Measurements from ENCODE around the gene PSMD12.
"Not testable (repeated sequence)": the region's sequence is repeated elsewhere in the genome, so short reads cannot be mapped to it uniquely, and the experiment has no call there.

The PSMD12 gene

DNA sequence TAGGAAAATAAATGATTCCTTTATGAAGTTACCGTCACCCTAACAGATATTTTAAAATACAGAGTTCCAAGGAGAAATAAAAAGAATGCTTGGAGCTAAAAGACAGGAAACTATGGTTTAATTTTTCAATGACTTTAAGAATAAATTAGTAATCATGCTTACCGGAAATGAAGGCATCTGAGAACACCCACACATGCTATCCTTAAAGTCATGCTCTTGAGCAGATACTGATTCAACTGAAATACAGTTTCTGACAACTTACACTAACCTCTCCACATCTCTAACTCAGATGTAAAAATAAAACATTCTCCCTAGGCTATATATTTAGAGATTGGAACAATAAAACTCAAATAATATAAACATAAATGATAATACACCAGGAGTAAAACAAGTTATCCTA is 7.8 kb downstream of the PSMD12 start:
- H3K27me3 Mint-ChIP-seq = no peaks in the 10 kb centered on the region
- peaks cover 63% of the 10 kb centered on the region for H3K4me1 Mint-ChIP-seq
- DNase-seq = no peak
- peaks cover 66% of the 10 kb centered on the region for H3K36me3 Mint-ChIP-seq (ENCODE audit: low read depth)
- H3K4me3 Mint-ChIP-seq = peak overlapping the region; percentile 69
- H3K27ac Mint-ChIP-seq = peak overlapping the region; percentile 91
- no peaks in the 10 kb centered on the region for H3K9me3 Mint-ChIP-seq
- ATAC-seq = peak; percentile 68

DNA sequence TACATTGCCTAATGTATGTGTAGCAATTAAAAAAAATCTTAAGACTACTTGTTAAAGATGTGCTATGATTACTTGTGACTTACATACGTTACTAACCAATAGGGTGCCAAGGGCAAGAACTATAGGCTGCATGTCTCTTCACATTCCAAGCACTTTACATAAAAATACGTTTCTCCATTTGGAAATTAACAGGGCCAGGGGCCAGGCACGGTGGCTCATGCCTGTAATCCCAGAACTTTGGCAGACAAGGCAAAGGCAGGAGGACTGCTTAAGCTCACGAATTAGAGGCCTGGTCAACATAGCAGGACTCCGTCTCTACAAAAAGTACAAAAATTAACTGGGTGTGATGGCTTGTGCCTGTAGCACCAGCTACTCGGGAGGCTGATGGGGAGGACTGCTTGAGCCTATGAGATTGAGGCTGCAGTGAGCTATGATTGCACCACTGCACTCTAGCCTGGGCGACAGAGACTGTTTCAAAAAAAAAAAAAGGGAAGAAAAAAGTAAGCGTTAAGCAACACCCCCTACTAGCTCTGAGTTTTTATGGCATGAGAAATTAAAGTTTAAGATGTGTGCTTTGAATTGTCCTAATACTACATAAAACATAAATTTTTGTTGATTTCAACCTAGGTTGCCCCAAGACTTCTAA is 12.3 kb downstream of the PSMD12 start:
- peaks cover 59% of the 10 kb centered on the region for H3K36me3 Mint-ChIP-seq (ENCODE audit: low read depth)
- no peak for DNase-seq
- H3K4me3 Mint-ChIP-seq = no peak overlapping the region
- no peaks in the 10 kb centered on the region for H3K9me3 Mint-ChIP-seq
- ATAC-seq = no peak
- H3K27ac Mint-ChIP-seq = no peak overlapping the region
- H3K4me1 Mint-ChIP-seq = peaks cover 21% of the 10 kb centered on the region
- H3K27me3 Mint-ChIP-seq = no peaks in the 10 kb centered on the region

DNA sequence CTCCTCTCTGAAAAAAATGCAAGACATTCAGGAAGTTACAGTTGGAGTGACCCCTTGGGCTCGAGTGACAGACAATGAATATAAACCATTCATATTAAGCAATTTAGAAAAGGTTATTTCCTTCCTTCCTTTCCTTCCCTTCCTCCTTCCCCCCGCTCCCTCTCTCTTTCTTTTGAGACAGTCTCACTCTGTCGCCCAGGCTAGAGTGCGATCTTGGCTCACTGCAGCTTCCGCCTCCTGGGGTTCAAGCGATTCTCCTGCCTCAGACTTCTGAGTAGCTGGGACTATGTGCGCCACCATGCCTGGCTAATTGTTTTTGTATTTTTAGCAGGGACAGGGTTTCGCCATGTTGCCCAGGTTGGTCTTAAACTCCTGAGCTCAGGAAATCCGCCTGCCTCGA is 13.2 kb downstream of the PSMD12 start:
- no peak for ATAC-seq
- no peak for DNase-seq
- H3K27me3 Mint-ChIP-seq = no peaks in the 10 kb centered on the region
- peaks cover 59% of the 10 kb centered on the region for H3K36me3 Mint-ChIP-seq (ENCODE audit: low read depth)
- no peak overlapping the region for H3K4me3 Mint-ChIP-seq
- H3K9me3 Mint-ChIP-seq = no peaks in the 10 kb centered on the region
- H3K4me1 Mint-ChIP-seq = peaks cover 13% of the 10 kb centered on the region
- H3K27ac Mint-ChIP-seq = no peak overlapping the region

DNA sequence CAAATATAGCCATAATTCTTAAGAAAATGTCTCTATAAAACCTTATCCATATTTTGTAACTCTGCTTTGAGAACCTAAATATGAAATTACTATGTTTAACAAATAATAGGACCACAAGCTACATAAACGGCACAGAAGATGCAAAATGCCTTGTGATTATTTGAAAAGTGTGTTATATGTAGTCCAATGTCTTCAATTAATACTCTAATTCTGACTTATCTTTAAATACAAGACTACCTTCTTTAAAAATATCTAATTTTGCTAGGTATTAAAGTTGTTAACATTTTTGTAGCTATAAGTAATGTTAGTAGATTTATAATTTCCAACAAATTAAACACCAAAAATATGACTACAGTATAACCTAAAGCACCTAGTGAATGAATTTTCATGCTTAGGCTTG is 17.0 kb downstream of the PSMD12 start:
- Mint-ChIP-seq H3K4me1 (no peaks in the 10 kb centered on the region), H3K27ac (no peak overlapping the region), H3K9me3 (no peaks in the 10 kb centered on the region), H3K36me3 (ENCODE audit: low read depth) (peaks cover 66% of the 10 kb centered on the region), H3K27me3 (no peaks in the 10 kb centered on the region), H3K4me3 (no peak overlapping the region)
- no peak for ATAC-seq
- DNase-seq = no peak

DNA sequence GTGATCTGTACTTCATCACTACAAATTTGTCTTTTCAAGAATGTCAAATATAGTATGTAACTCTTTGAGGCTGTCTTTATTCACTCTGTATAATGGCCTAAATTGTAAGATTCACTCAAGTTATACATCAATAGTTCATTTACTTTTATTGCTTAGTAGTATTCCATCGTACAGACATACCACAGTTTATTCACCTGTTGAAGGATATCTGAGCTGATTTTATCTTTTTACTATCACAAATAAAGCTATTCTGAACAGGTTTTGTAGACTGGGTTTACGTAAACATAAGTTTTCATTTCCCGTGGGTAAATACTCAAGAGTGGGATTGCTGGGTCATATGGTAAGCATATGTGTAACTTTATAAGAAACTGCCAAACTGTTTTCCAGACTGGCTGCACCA is 18.6 kb downstream of the PSMD12 start:
- peak overlapping the region; percentile 19 for H3K27ac Mint-ChIP-seq
- no peak overlapping the region for H3K4me3 Mint-ChIP-seq
- no peaks in the 10 kb centered on the region for H3K27me3 Mint-ChIP-seq
- H3K36me3 Mint-ChIP-seq (ENCODE audit: low read depth) = peaks cover 67% of the 10 kb centered on the region
- no peak for DNase-seq
- H3K9me3 Mint-ChIP-seq = no peaks in the 10 kb centered on the region
- ATAC-seq = no peak
- H3K4me1 Mint-ChIP-seq = no peaks in the 10 kb centered on the region

DNA sequence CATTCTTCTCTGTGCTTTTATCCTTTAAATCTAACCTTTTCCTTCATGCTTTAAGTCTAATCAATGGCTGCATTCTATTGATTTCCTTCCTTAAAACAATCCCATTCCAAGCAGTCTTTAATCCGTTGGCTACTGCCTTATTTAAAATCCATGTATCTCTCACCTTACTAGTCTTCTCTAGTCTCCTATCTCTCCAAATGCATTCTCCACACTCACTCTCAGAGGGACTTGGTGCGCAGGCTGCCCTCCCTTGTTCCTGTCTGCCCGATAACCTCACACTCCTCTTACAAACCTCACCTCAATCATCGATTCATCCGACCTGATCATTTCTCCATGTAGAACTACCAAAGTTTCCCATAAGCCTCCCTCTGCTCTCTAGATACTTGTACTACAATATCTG is 23.1 kb downstream of the PSMD12 start:
- Mint-ChIP-seq H3K9me3 (no peaks in the 10 kb centered on the region), H3K36me3 (ENCODE audit: low read depth) (peaks cover 68% of the 10 kb centered on the region), H3K4me1 (no peaks in the 10 kb centered on the region), H3K4me3 (no peak overlapping the region), H3K27ac (peak overlapping the region; percentile 5), H3K27me3 (no peaks in the 10 kb centered on the region)
- ATAC-seq (no peak), DNase-seq (no peak)

DNA sequence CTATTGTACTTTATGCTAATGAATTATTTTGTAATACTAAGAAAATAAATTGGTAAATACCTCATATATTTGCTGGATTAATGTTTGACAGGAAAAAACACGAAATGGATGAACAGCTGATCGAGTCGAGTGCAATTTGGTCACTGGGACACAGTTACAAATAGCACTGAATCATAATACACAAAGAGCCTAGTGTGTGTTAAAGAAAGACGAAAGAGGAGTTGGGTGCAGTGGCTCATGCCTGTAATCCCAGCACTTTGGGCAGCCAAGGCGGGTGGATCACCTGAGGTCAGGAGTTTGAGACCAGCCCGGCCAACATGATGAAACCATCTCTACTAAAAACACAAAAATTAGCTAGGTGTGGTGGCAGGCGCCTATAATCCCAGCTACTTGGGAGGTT is 28.0 kb downstream of the PSMD12 start:
- ATAC-seq, H3K27me3 Mint-ChIP-seq, H3K27ac Mint-ChIP-seq, H3K4me3 Mint-ChIP-seq, H3K9me3 Mint-ChIP-seq, DNase-seq, H3K4me1 Mint-ChIP-seq: not testable (repeated sequence)
- H3K36me3 Mint-ChIP-seq (ENCODE audit: low read depth) = peaks cover 43% of the 10 kb centered on the region

DNA sequence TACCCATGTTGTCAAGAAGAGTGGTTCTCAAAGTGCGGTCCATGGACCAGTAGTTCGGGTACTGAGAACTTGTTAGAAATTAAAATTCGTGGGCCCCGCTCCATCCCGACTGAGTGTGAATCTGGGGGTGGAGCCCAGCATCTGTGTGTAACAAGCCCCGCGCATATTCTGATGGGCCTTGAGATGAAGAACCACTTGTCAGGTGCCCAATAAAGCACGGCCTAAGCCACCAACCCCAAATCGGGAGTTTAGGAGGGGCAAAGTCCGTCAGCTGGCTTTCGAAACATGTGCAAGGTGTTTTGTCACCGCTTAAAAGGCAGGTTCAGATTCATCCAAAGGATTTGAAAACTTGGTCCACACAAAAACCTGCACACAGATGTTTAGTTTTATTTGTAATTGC is 29.5 kb downstream of the PSMD12 start:
- Mint-ChIP-seq H3K9me3 (no peaks in the 10 kb centered on the region), H3K27ac (no peak overlapping the region)
- no peak for DNase-seq

DNA sequence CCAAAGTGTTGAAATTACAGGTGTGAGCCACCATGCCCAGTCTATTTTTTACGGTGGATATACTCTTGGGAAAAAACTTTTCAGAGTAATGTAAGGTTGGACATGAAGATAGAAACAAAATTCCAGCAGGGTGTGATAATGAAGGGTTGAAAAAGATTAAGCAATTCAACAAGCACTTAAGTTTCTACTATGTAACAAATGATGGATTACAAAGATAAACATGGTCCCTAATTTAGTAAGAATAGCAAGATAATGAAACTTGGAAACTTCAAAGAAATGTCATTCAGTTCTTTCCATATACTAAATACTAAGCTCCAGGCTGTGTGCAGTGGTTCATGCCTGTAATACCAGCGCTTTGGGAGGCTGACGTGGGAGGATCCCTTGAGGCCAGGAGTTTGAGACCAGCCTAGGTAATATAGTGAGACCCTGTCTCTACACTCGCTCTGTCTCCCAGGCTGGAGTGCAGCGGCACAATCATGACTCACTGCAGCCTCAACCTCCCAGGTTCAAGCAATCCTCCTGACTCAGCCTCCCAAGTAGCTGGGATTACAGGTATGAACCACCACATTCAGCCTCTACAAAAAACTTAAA is 31.0 kb downstream of the PSMD12 start:
- DNase-seq (no peak), ATAC-seq (no peak)
- Mint-ChIP-seq H3K4me1 (no peaks in the 10 kb centered on the region), H3K27me3 (no peaks in the 10 kb centered on the region), H3K36me3 (ENCODE audit: low read depth) (peaks cover 19% of the 10 kb centered on the region), H3K27ac (no peak overlapping the region), H3K9me3 (no peaks in the 10 kb centered on the region), H3K4me3 (no peak overlapping the region)

More for the DNA sequence above, 29.5 kb downstream of the PSMD12 start:
- no peak overlapping the region for H3K4me3 Mint-ChIP-seq
- no peak for ATAC-seq
- no peaks in the 10 kb centered on the region for H3K4me1 Mint-ChIP-seq
- no peaks in the 10 kb centered on the region for H3K27me3 Mint-ChIP-seq
- H3K36me3 Mint-ChIP-seq (ENCODE audit: low read depth) = peaks cover 32% of the 10 kb centered on the region

DNA sequence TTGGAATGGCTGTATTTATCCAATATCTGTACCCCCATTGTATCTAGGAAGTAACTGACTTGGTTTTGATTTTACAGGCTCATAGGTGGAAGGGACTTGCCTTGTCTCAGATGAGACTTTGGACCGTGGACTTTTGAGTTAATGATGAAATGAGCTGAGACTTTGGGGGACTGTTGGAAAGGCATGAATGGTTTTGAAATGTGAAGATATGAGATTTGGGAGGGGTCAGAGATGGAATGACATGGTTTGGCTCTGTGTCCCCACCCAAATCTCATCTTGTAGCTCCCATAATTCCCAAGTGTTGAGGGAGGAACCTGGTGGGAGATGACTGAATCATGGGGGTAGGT is 34.2 kb downstream of the PSMD12 start:
- not testable (repeated sequence) for DNase-seq; ATAC-seq; H3K36me3 Mint-ChIP-seq (ENCODE audit: low read depth); H3K9me3 Mint-ChIP-seq; H3K27me3 Mint-ChIP-seq; H3K4me1 Mint-ChIP-seq; H3K4me3 Mint-ChIP-seq; H3K27ac Mint-ChIP-seq

DNA sequence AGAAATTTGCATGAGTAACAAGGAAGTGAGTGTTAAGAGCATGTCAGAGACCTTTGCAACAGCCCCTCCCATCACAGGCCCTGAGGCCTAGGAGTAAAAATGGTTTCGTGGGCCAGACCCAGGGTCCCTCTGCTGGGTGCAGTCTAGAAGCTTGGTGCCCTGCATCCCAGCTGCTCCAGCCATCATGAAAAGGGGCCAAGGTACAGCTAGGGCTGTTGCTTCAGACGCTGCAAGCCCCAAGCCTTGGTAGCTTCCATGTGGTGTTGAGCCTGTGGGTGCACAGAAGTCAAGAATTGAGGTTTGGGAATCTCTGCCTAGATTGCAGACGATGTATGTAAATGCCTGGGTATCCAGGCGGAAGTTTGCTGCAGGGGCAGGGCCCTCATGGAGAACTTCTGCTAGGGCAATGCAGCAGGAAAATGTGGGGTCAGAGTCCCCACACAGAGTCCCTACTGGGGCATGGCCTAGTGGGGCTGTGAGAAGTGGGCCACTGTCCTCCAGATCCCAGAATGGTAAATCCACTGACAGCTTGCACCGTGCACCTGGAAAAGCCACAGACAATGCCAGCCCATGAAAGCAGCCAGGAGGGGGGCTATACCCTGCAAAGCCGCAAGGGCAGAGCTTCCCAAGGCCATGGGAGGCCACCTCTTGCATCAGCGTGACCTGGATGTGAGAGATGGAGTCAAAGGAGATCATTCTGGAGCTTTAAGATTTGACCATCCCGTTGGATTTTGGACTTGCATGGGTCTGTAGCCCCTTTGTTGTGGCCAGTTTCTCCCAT is 34.8 kb downstream of the PSMD12 start:
- not testable (repeated sequence) for DNase-seq; H3K4me3 Mint-ChIP-seq; ATAC-seq; H3K36me3 Mint-ChIP-seq (ENCODE audit: low read depth); H3K4me1 Mint-ChIP-seq; H3K27me3 Mint-ChIP-seq; H3K9me3 Mint-ChIP-seq; H3K27ac Mint-ChIP-seq

DNA sequence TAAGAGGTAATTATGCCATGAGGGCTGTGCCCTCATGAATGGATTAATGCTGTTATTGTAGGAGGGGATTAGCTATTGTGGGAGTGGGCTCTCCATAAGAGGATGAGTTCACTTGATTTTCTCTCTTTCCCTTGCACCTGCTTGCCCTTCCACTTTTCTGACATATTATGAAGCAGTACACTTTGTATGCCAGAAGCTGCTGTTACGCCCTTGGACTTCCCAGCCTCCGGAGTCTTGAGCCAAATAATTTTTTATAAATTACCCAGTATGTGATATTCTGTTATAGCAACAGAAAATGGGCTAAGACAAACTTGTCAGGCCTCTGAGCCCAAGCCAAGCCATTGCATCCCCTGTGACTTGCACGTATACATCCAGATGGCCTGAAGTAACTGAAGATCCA is 38.4 kb downstream of the PSMD12 start:
- Mint-ChIP-seq H3K36me3 (ENCODE audit: low read depth) (peaks cover 3% of the 10 kb centered on the region), H3K27me3 (no peaks in the 10 kb centered on the region), H3K4me3 (no peak overlapping the region), H3K4me1 (no peaks in the 10 kb centered on the region), H3K9me3 (no peaks in the 10 kb centered on the region), H3K27ac (no peak overlapping the region)
- DNase-seq (no peak), ATAC-seq (no peak)

DNA sequence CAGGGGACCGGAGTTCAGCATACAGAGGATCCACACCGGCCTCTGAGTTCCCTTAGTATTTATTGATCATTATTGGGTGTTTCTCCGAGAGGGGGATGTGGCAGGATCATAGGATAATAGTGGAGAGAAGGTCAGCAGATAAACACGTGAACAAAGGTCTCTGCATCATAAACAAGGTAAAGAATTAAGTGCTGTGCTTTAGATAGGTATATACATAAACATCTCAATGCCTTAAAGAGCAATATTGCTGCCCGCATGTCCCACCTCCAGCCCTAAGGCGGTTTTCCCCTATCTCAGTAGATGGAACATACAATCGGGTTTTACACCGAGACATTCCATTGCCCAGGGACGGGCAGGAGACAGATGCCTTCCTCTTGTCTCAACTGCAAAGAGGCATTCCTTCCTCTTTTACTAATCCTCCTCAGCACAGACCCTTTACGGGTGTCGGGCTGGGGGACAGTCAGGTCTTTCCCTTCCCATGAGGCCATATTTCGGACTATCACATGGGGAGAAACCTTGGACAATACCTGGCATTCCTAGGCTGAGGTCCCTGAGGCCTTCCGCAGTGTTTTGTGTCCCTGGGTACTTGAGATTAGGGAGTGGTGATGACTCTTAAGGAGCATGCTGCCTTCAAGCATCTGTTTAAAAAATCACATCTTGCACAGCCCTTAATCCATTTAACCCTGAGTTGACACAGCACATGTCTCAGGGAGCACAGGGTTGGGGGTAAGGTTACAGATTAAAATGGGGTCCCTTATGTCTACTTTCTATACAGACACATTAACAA is 39.2 kb downstream of the PSMD12 start:
- not testable (repeated sequence) for ATAC-seq; H3K36me3 Mint-ChIP-seq (ENCODE audit: low read depth); H3K27me3 Mint-ChIP-seq; H3K4me1 Mint-ChIP-seq; H3K9me3 Mint-ChIP-seq; H3K4me3 Mint-ChIP-seq; DNase-seq; H3K27ac Mint-ChIP-seq

DNA sequence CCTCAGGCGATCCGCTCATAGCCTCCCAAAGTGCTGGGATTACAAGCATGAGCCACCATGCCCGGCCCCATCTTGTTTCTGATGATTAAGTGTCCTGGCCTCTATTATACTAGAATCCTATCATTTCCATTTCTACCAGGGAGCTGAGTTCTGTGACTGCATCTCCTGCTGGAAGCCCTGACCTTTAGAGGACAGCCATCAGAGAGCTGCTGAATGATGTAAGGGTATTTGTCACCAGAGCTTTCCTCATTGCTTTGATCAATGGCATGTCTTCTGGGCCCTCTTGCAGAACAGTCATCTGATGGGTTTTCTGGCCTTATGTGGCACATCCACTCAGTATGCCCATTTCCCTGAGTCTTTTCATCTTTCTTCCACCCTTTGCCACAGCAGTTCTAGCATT is 39.9 kb downstream of the PSMD12 start:
- DNase-seq (no peak), ATAC-seq (peak; percentile 43)
- Mint-ChIP-seq H3K27ac (no peak overlapping the region), H3K9me3 (no peaks in the 10 kb centered on the region), H3K4me3 (no peak overlapping the region), H3K27me3 (no peaks in the 10 kb centered on the region), H3K36me3 (ENCODE audit: low read depth) (peaks cover 3% of the 10 kb centered on the region), H3K4me1 (no peaks in the 10 kb centered on the region)

DNA sequence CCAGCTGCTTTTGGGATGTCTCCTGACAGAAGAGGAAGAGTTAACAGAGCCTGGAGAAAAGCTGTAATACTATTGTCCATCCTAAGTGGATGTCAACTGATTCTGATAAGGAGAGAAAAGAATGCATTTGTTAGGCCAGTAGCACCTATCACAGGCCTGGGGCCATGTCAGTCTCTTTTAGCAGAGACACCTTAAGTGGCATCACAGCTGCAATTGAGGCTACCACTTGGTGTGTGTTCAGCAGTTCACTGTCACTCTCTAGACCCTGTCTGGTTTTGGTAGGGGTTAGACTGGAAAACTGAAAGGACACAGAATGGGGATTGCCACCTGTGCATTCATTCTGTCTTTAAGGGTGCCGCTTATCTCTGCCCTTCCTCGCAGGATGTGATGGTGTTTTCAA is 42.0 kb downstream of the PSMD12 start:
- H3K27me3 Mint-ChIP-seq = no peaks in the 10 kb centered on the region
- H3K9me3 Mint-ChIP-seq = no peaks in the 10 kb centered on the region
- no peak overlapping the region for H3K4me3 Mint-ChIP-seq
- no peak for DNase-seq
- no peak overlapping the region for H3K27ac Mint-ChIP-seq
- ATAC-seq = no peak
- H3K4me1 Mint-ChIP-seq = no peaks in the 10 kb centered on the region
- H3K36me3 Mint-ChIP-seq (ENCODE audit: low read depth) = peaks cover 3% of the 10 kb centered on the region

Measured in activated naive CD8-positive, alpha-beta T cell treated with anti-CD3 and anti-CD28 coated beads, Interleukin-2, amount 50 U/mL, for 24 hours (primary cell).